Measurements from ENCODE around the gene IFI30.

The IFI30 gene

GRCh38 chr19:18218600-18218999 is 45.0 kb downstream of the IFI30 start:
- H3K27me3 ChIP-seq (ENCODE audit: insufficient read depth, low read depth, severe bottlenecking), result no peaks in the 10 kb centered on the region

DNA sequence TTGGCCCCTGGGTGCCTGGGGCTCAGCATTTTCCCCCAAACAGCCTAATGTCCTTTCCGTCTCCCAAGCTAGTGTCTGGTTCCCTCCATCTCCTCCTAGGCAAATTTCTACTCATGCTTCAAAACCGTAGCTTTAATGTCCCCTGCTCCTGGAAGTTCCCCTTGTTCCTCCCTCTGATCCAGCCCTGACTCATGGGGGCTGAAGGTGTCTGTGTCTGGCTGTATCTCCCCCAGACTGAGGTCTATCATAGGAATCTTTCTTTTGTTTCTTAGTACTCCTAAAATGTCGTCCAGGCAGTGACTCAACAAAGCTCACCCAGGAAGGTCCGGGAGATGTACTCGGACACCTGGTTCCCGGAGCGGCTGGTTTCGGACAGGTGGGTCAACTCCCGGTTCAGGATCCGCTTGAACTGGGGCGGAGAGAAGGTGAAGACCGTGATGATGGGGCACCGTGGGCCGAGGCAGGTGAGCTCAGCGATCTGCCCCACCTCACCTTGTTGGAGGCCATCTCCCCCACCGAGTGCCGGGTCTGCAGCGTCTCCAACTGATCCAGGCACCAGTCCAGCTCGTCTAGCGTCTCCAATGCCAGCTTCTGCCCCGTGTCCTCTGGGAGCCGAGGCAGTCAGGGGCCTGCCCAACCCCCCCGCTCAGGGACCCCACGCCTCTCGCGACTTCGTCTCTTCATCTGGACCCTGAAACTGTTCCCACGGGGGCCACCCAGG is 46.5 kb downstream of the IFI30 start:
- no peak overlapping the region for H3K27ac ChIP-seq
- H3K9me3 ChIP-seq (ENCODE audit: severe bottlenecking), result no peaks in the 10 kb centered on the region
- no peaks in the 10 kb centered on the region for H3K27me3 ChIP-seq (ENCODE audit: insufficient read depth, low read depth, severe bottlenecking)
- H3K4me3 ChIP-seq (ENCODE audit: low read depth, low read length), result no peak overlapping the region
- no peaks in the 10 kb centered on the region for H3K36me3 ChIP-seq
- DNase-seq, result no peak
- TF ChIP-seq CTCF (IDR thresholded peaks at IDR 0.05; ENCODE audit: low read depth, low read length), result no peak

More at GRCh38 chr19:18218600-18218999, 45.0 kb downstream of the IFI30 start:
- no peak overlapping the region for H3K4me3 ChIP-seq (ENCODE audit: low read depth, low read length)
- DNase-seq, result no peak
- H3K27ac ChIP-seq, result no peak overlapping the region
- H3K36me3 ChIP-seq, result no peaks in the 10 kb centered on the region
- no peaks in the 10 kb centered on the region for H3K9me3 ChIP-seq (ENCODE audit: severe bottlenecking)
- TF ChIP-seq CTCF (IDR thresholded peaks at IDR 0.05; ENCODE audit: low read depth, low read length), result no peak

- no peak for DNase-seq
Measured at GRCh38 chr19:18220632-18221275, 47.1 kb downstream of the IFI30 start.

DNA sequence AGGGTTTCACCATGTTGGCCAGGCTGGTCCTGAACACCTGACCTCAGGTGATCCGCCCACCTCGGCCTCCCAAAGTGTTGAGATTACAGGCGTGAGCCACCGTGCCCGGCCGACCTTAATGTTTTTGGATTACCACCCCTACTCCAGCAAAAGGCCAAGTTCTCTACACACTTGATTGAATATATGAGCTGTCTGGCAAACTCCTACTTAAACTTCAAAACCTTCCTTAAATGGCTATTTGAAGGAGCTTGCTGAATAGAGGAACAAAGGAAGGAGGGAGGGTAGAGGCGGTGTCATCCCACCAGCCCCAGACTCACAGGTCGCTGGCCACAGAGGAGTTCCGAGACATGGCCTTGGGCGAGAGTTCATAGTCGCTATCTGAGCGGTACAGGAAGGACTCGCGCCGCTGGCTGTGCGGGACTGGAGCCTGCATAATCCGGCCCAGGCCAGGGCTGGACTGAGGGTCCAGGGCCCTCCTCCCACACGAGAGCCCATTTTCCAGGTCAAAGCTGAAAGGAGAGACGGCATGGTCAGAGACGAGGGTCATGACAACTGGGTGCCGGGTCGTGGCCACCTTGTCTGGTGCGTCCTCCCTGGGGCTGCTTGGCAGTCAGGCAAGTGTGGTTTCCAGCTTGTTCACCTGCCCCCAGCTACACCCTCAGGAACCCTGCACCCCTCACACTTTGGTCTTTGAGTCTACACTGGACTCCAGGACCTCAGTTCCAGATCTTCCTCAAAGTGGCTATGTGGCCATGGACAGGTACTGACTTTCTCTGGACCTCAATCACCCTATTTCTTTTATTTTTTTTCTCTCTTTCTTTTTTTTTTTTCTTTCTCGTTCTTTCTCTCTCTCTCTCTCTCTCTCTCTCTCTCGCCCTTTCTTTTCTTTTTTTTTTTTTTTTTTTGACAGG is 48.5 kb downstream of the IFI30 start:
- no peak for DNase-seq
- H3K36me3 ChIP-seq, result no peaks in the 10 kb centered on the region
- TF ChIP-seq CTCF (IDR thresholded peaks at IDR 0.05; ENCODE audit: low read depth, low read length), result no peak

More at GRCh38 chr19:18220632-18221275, 47.1 kb downstream of the IFI30 start:
- no peaks in the 10 kb centered on the region for H3K27me3 ChIP-seq (ENCODE audit: insufficient read depth, low read depth, severe bottlenecking)
- no peak for TF ChIP-seq CTCF (IDR thresholded peaks at IDR 0.05; ENCODE audit: low read depth, low read length)
- H3K36me3 ChIP-seq, result no peaks in the 10 kb centered on the region
- H3K9me3 ChIP-seq (ENCODE audit: severe bottlenecking), result no peaks in the 10 kb centered on the region
- no peak overlapping the region for H3K27ac ChIP-seq
- H3K4me3 ChIP-seq (ENCODE audit: low read depth, low read length), result no peak overlapping the region

GRCh38 chr19:18223860-18224524 is 50.4 kb downstream of the IFI30 start:
- Histone ChIP-seq H3K9me3 (ENCODE audit: severe bottlenecking) (no peaks in the 10 kb centered on the region), H3K4me3 (ENCODE audit: low read depth, low read length) (peak overlapping the region; percentile 42), H3K36me3 (no peaks in the 10 kb centered on the region), H3K27me3 (ENCODE audit: insufficient read depth, low read depth, severe bottlenecking) (no peaks in the 10 kb centered on the region), H3K27ac (peak overlapping the region; percentile 54)
- TF ChIP-seq CTCF (IDR thresholded peaks at IDR 0.05; ENCODE audit: low read depth, low read length), result no peak
- peak; percentile 73 for DNase-seq

More for the DNA sequence above, 48.5 kb downstream of the IFI30 start:
- H3K4me3 ChIP-seq (ENCODE audit: low read depth, low read length), result no peak overlapping the region
- no peaks in the 10 kb centered on the region for H3K27me3 ChIP-seq (ENCODE audit: insufficient read depth, low read depth, severe bottlenecking)
- H3K9me3 ChIP-seq (ENCODE audit: severe bottlenecking), result no peaks in the 10 kb centered on the region
- no peak overlapping the region for H3K27ac ChIP-seq

Measured in WERI-Rb-1 (cell line).